A673 (cell line): ENCODE data around the gene SPINK8.

Experiments used
- EZH2 ChIP-seq: fragments of 200-600 bp; sonication (generic); IDR thresholded peaks from 2 replicates; pipeline ENCODE4 v1.6.1; 2017; ENCODE audit warnings: borderline replicate concordance, low read depth, mild to moderate bottlenecking, mixed read lengths, antibody characterized with exemption, low read length; ENCODE audit not compliant: poor library complexity, severe bottlenecking
- TF ChIP-seq, protein P1 (sequence below): fragments of 300-800, 200-600 bp; sonication (generic); conservative IDR thresholded peaks from 2 replicates; pipeline ENCODE4 v1.5.1; 2017; ENCODE audit warnings: low read depth, mild to moderate bottlenecking, antibody characterized with exemption, low read length, moderate library complexity, mixed read lengths

DNA sequence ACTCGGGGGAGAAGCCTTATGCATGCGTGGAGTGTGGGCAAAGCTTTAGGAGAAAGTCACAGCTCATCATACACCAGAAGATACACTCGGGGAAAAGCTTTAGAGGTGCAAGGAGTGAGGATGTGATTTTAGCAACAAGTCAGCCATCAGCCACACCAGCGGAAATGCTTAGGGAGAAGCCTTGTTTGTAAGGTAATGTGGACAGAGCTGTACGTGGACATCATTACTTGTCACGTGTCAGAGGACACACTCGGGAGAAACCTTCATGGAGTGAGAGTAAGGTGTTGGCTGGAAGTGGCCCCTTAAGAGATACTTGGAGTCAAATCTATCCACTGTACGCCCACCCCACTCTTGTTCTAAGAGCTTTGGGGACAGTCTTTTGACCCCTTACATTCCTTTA lies 63.9 kb downstream of the SPINK8 start:
- TF ChIP-seq, protein P1, sequence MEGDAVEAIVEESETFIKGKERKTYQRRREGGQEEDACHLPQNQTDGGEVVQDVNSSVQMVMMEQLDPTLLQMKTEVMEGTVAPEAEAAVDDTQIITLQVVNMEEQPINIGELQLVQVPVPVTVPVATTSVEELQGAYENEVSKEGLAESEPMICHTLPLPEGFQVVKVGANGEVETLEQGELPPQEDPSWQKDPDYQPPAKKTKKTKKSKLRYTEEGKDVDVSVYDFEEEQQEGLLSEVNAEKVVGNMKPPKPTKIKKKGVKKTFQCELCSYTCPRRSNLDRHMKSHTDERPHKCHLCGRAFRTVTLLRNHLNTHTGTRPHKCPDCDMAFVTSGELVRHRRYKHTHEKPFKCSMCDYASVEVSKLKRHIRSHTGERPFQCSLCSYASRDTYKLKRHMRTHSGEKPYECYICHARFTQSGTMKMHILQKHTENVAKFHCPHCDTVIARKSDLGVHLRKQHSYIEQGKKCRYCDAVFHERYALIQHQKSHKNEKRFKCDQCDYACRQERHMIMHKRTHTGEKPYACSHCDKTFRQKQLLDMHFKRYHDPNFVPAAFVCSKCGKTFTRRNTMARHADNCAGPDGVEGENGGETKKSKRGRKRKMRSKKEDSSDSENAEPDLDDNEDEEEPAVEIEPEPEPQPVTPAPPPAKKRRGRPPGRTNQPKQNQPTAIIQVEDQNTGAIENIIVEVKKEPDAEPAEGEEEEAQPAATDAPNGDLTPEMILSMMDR = no peak
- TF ChIP-seq EZH2 = no peak
